IMR-90 (cell line): ENCODE data around the gene VAMP3. TPM values are rescaled to one million over a fixed set of nuclear protein-coding genes. Genes with fewer than 3 reads are reported as not detected.

ENCODE experiments used
- ATAC-seq: fragments of 200-7000 bp; cut with Tn5 transposase; 2 replicates; pipeline ENCODE4 v1.9.1; 2020; ENCODE audit warnings: low read depth, mild to moderate bottlenecking, moderate library complexity
- BruUV-seq: library from RNA; stranded (reverse); fragments of 400-500 nt; replicated peaks from 2 replicates; lab custom pipeline; 2021; lab: Mats Ljungman, UMichigan
- CTCF ChIA-PET: fragments of 300-600 bp; formaldehyde crosslinking; extraction: SDS; loops from one replicate; lab custom pipeline; 2021; ENCODE audit warnings: antibody characterized with exemption; lab: Yijun Ruan, JAX
- POLR2A ChIA-PET: fragments of 300-600 bp; sonication (Branson Sonifier 250); formaldehyde crosslinking; loops from one replicate; lab custom pipeline; 2022; ENCODE audit warnings: antibody characterized with exemption; ENCODE audit not compliant: unreplicated experiment; lab: Charles Lee
- DNase-seq: peaks from one replicate; pipeline ENCODE4 v3.0.0; 2013
- H2AFZ ChIP-seq: replicated peaks from 2 replicates; pipeline ENCODE3; 2013; ENCODE audit warnings: low read length, mild to moderate bottlenecking; ENCODE audit not compliant: poor library complexity
- H2AK5ac ChIP-seq: 2 replicates; pipeline ENCODE4 v1.6.1; 2013; ENCODE audit warnings: low read depth, low read length, inconsistent platforms
- H2AK9ac ChIP-seq: replicated peaks from 2 replicates; pipeline ENCODE3; 2013; ENCODE audit warnings: mild to moderate bottlenecking, low read depth, low read length, moderate library complexity; ENCODE audit not compliant: poor library complexity
- H2BK120ac ChIP-seq: 2 replicates; pipeline ENCODE4 v1.6.1; 2013; ENCODE audit warnings: low read depth, low read length, inconsistent platforms
- H2BK15ac ChIP-seq: 3 replicates; pipeline ENCODE4 v1.6.1; 2013; ENCODE audit warnings: low read depth, low read length, inconsistent platforms
- H2BK20ac ChIP-seq: 2 replicates; pipeline ENCODE4 v1.6.1; 2013; ENCODE audit warnings: low read depth, mild to moderate bottlenecking, inconsistent platforms, low read length, moderate library complexity
- H2BK5ac ChIP-seq: 2 replicates; pipeline ENCODE4 v1.6.1; 2013; ENCODE audit warnings: mild to moderate bottlenecking, low read depth, low read length, inconsistent platforms; ENCODE audit not compliant: poor library complexity, severe bottlenecking
- H3K14ac ChIP-seq: replicated peaks from 2 replicates; pipeline ENCODE4 v1.6.1; 2013; ENCODE audit warnings: low read depth, low read length, inconsistent platforms
- H3K18ac ChIP-seq: 2 replicates; pipeline ENCODE4 v1.6.1; 2013; ENCODE audit warnings: low read depth, low read length, control low read depth
- H3K23ac ChIP-seq: 2 replicates; pipeline ENCODE4 v1.6.1; 2013; ENCODE audit warnings: low read depth, low read length, inconsistent platforms
- H3K27ac ChIP-seq: 2 replicates; pipeline ENCODE4 v1.5.1; 2013; ENCODE audit warnings: mild to moderate bottlenecking, control low read depth, low read length; ENCODE audit not compliant: insufficient read depth
- H3K27me3 ChIP-seq: 2 replicates; pipeline ENCODE4 v1.6.1; 2013; ENCODE audit warnings: low read length; ENCODE audit not compliant: control insufficient read depth, insufficient read depth
- H3K36me3 ChIP-seq: 2 replicates; pipeline ENCODE4 v1.6.1; 2013; ENCODE audit warnings: low read length, mixed read lengths; ENCODE audit not compliant: control insufficient read depth, insufficient read depth
- H3K4ac ChIP-seq: 2 replicates; pipeline ENCODE4 v1.6.1; 2013; ENCODE audit warnings: low read depth, low read length, inconsistent platforms
- H3K4me1 ChIP-seq: 2 replicates; pipeline ENCODE4 v1.6.1; 2013; ENCODE audit warnings: low read length, mixed read lengths; ENCODE audit not compliant: control insufficient read depth, insufficient read depth
- H3K4me2 ChIP-seq: 2 replicates; pipeline ENCODE4 v1.6.1; 2013; ENCODE audit warnings: low read depth, mild to moderate bottlenecking, control low read depth, low read length, moderate library complexity
- H3K4me3 ChIP-seq: 2 replicates; pipeline ENCODE4 v1.5.1; 2013; ENCODE audit warnings: low read depth, mild to moderate bottlenecking, control low read depth, low read length, moderate library complexity; ENCODE audit not compliant: insufficient read depth
- H3K56ac ChIP-seq: 2 replicates; pipeline ENCODE4 v1.6.1; 2013; ENCODE audit warnings: low read length, inconsistent platforms; ENCODE audit not compliant: insufficient read depth; ENCODE audit errors: extremely low read depth
- H3K79me1 ChIP-seq, 2 experiments: 2 replicates each; pipeline ENCODE4 v1.6.1; 2013; ENCODE audit warnings: low read length in 2 of 2, inconsistent platforms in 1 of 2, low read depth in 1 of 2
- H3K9ac ChIP-seq: 2 replicates; pipeline ENCODE4 v1.6.1; 2013; ENCODE audit warnings: low read depth, low read length, control low read depth
- H3K9me1 ChIP-seq: 2 replicates; pipeline ENCODE4 v1.6.1; 2013; ENCODE audit warnings: low read length, inconsistent platforms; ENCODE audit not compliant: insufficient read depth
- H3K9me3 ChIP-seq: 2 replicates; pipeline ENCODE4 v1.6.1; 2013; ENCODE audit warnings: low read length; ENCODE audit not compliant: control insufficient read depth, insufficient read depth
- H4K20me1 ChIP-seq: 2 replicates; pipeline ENCODE4 v1.6.1; 2013; ENCODE audit warnings: low read length, inconsistent platforms; ENCODE audit not compliant: insufficient read depth
- H4K5ac ChIP-seq: 2 replicates; pipeline ENCODE4 v1.6.1; 2013; ENCODE audit warnings: mild to moderate bottlenecking, low read depth, low read length, control low read depth
- H4K8ac ChIP-seq, 2 experiments: 2 replicates each; pipeline ENCODE4 v1.6.1; 2013; ENCODE audit warnings: low read depth in 2 of 2, low read length in 2 of 2, control low read depth in 1 of 2, inconsistent platforms in 1 of 2
- H4K91ac ChIP-seq: 2 replicates; pipeline ENCODE4 v1.6.1; 2013; ENCODE audit warnings: low read depth, low read length, inconsistent platforms; ENCODE audit not compliant: insufficient read depth
- MXI1 ChIP-seq: IDR thresholded peaks from 2 replicates; pipeline ENCODE4 v1.6.1; 2012; ENCODE audit warnings: low read depth, mild to moderate bottlenecking, low read length, moderate library complexity, borderline replicate concordance
- NFE2L2 ChIP-seq: fragments of 150-350 bp; IDR thresholded peaks from 2 replicates; pipeline ENCODE4 v1.6.1; 2016; ENCODE audit warnings: low read depth, mild to moderate bottlenecking, low read length
- WGBS, 2 experiments: methylation state at CpG; one replicate each; pipeline versions ENCODE4 v1.1.5 to v1.1.7; 2013; ENCODE audit warnings: missing lambda C conversion rate in 2 of 2; ENCODE audit not compliant: insufficient read length in 1 of 2; ENCODE audit errors: extremely low coverage in 2 of 2; 5-methylcytosine and 5-hydroxymethylcytosine counted together
- dilution Hi-C: fragments of 300-500 bp; cut with HindIII; formaldehyde crosslinking; loops from one replicate; pipeline ENCODE4 v1.14.3; 2018; ENCODE audit warnings: low sequenced_read_pairs; ENCODE audit not compliant: unreplicated experiment
- in situ Hi-C: fragments of 300-500 bp; cut with MboI; formaldehyde crosslinking; loops from 3 replicates; pipeline ENCODE4 v1.14.3; 2019; ENCODE audit warnings: low sequenced_read_pairs, inconsistent platforms, mixed read lengths
- intact Hi-C: fragments of 100-400 bp; cut with micrococcal nuclease; formaldehyde crosslinking; loops from 2 replicates; pipeline ENCODE4 v1.10.0; 2022
- polyA plus RNA-seq, 3 experiments: library from polyadenylated mRNA; depleted of rRNA; stranded (reverse); fragments of >200 nt; gene quantifications; 2 replicates each; pipeline ENCODE4 v1.2.3, GENCODE V29; 2012; ENCODE audit warnings: low replicate concordance in 1 of 3
- total RNA-seq: library from RNA; depleted of rRNA; stranded (reverse); fragments of >200 nt; gene quantifications from 2 replicates; pipeline ENCODE4 v1.2.3, GENCODE V29; 2012

Gene VAMP3
- total and polyA plus RNA-seq, 2 of the 4 experiments (the other 2 are of a cell fraction), result 99.1 to 354 TPM

DNA sequence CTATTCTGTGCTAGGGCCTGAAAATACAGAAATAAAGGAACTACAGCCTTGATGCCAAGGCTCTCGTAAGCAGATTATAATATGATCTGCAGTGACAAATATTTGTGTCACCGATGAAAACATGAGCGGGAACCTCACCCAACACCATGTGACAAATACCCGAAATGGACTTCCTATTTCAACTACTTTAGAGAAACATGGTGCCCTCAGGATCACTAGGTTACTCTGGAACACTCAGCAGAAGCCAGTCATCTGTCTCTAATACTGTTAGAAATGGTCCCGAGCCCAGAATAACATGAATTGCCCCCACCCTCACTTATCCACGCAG is 463 bp upstream of the VAMP3 start:
- Histone ChIP-seq H3K4me2 (peak overlapping the region; percentile 97), H2BK20ac (no peak overlapping the region), H4K5ac (peak overlapping the region; percentile 98), H3K9me1 (peaks cover 6% of the 10 kb centered on the region; the same call in 1 of the 2 replicates), H4K8ac (peak overlapping the region; percentile 98 to 99), H3K79me1 (peaks cover 16 to 20% of the 10 kb centered on the region in 2 experiments), H2BK15ac (0 out of 3 replicates have a peak overlapping the region, but pooled peaks have one; percentile 6), H3K56ac (no peak overlapping the region), H3K4me1 (no peaks in the 10 kb centered on the region), H4K91ac (peak overlapping the region; percentile 86), H2BK120ac (0 out of 2 replicates have a peak overlapping the region, but pooled peaks have one; percentile 47), H3K27ac (peak overlapping the region; percentile 72), H3K4me3 (peak overlapping the region; percentile 97), H3K9me3 (no peaks in the 10 kb centered on the region), H3K18ac (peak overlapping the region; percentile 91), H2AK5ac (peak overlapping the region; percentile 18; the same call in 1 of the 2 replicates), H2AK9ac (peak overlapping the region; percentile 21), H3K23ac (no peak overlapping the region), H3K27me3 (peaks cover 3% of the 10 kb centered on the region; the same call in 1 of the 2 replicates), H3K9ac (peak overlapping the region; percentile 80), H2BK5ac (peak overlapping the region; percentile 61), H3K14ac (peak overlapping the region; percentile 76), H3K36me3 (peaks cover 2% of the 10 kb centered on the region; the same call in 1 of the 2 replicates), H3K4ac (peak overlapping the region; percentile 74), H4K20me1 (peaks cover 3% of the 10 kb centered on the region; the same call in 1 of the 2 replicates), H2AFZ (peak overlapping the region; percentile 95)
- POLR2A ChIA-PET, result no interaction called here
- ATAC-seq (no peak), DNase-seq (no peak)
- WGBS, 2 experiments, result 0% methylated on average over 1 of the region's 6 CpGs; no CpG with 5 or more reads in 1 of the 2 experiments
- dilution Hi-C loops, result no loop called here
- CTCF ChIA-PET, result no interaction called here
- intact Hi-C loops, result no loop called here
- BruUV-seq, result no TSS peak
- TF ChIP-seq MXI1 (0 out of 2 replicates have a peak, but pooled peaks have one; percentile 10), NFE2L2 (no peak)
- in situ Hi-C loops, result no loop called here
